Effector memory CD4-positive, alpha-beta T cell (primary cell): ENCODE data around the gene PIK3CB.
"Not testable (repeated sequence)": the region's sequence is repeated elsewhere in the genome, so short reads cannot be mapped to it uniquely, and the experiment has no call there.

ENCODE experiments used
- DNase-seq, 3 donors: peaks; one replicate each; pipeline ENCODE4 v3.0.0-alpha.2; 2020
- H3K27ac ChIP-seq: 2 replicates; pipeline ENCODE4 v1.7.0; 2013; ENCODE audit warnings: mild to moderate bottlenecking, low read length, moderate library complexity; ENCODE audit not compliant: insufficient read depth, poor library complexity, severe bottlenecking
- H3K27me3 ChIP-seq: replicated peaks from 2 replicates; pipeline ENCODE4 v1.7.0; 2013; ENCODE audit warnings: mild to moderate bottlenecking, low read length; ENCODE audit not compliant: insufficient read depth, control insufficient read depth, poor library complexity, severe bottlenecking
- H3K36me3 ChIP-seq: 2 replicates; pipeline ENCODE4 v1.7.0; 2013; ENCODE audit warnings: mild to moderate bottlenecking, low read length, moderate library complexity; ENCODE audit not compliant: control insufficient read depth, insufficient read depth
- H3K4me1 ChIP-seq: 2 replicates; pipeline ENCODE4 v1.7.0; 2013; ENCODE audit warnings: low read length, mild to moderate bottlenecking; ENCODE audit not compliant: control insufficient read depth, insufficient read depth, poor library complexity, severe bottlenecking
- H3K4me3 ChIP-seq: 2 replicates; pipeline ENCODE4 v1.7.0; 2013; ENCODE audit warnings: low read length, low read depth, mild to moderate bottlenecking; ENCODE audit not compliant: insufficient read depth, poor library complexity, severe bottlenecking
- H3K9me3 ChIP-seq: 2 replicates; pipeline ENCODE4 v1.7.0; 2013; ENCODE audit warnings: mild to moderate bottlenecking, low read length, moderate library complexity; ENCODE audit not compliant: control insufficient read depth

The PIK3CB gene

GRCh38 chr3:138829886-138830510, 4.7 kb downstream of the PIK3CB start:
- Histone ChIP-seq H3K27me3 (no peaks in the 10 kb centered on the region), H3K36me3 (peaks cover 4% of the 10 kb centered on the region), H3K4me3 (no peak overlapping the region), H3K4me1 (peaks cover 7% of the 10 kb centered on the region), H3K27ac (no peak overlapping the region), H3K9me3 (no peaks in the 10 kb centered on the region)
- DNase-seq = no peak

GRCh38 chr3:138829097-138829496, 5.6 kb downstream of the PIK3CB start:
- no peaks in the 10 kb centered on the region for H3K27me3 ChIP-seq
- H3K9me3 ChIP-seq = no peaks in the 10 kb centered on the region
- peaks cover 6% of the 10 kb centered on the region for H3K4me1 ChIP-seq
- no peak for DNase-seq
- H3K36me3 ChIP-seq = peaks cover 4% of the 10 kb centered on the region
- H3K4me3 ChIP-seq = no peak overlapping the region
- H3K27ac ChIP-seq = no peak overlapping the region

DNA sequence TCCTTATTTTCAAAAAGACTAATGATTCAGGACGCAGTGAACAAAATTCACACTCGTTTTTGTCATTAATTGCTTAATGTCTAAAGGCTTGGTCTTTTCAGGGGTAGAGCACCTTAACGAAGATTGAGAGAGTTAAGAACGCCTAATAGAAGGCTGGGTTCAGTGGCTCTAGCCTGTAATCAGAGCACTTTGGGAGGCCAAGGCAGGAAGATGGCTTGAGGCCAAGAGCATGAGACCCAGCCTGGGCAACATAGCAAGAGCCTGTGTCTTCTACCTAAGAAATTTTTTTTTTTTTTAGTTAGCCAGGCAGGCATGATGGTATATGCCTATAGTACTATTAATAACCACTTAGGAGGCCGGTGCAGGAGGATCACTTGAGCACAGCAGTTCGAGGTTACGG, 7.5 kb downstream of the PIK3CB start:
- H3K27ac ChIP-seq = no peak overlapping the region
- DNase-seq = no peak

GRCh38 chr3:138825336-138825735, 9.4 kb downstream of the PIK3CB start:
- no peak for DNase-seq
- Histone ChIP-seq H3K4me3 (no peak overlapping the region), H3K27ac (no peak overlapping the region), H3K4me1 (no peaks in the 10 kb centered on the region), H3K36me3 (peaks cover 4% of the 10 kb centered on the region), H3K27me3 (no peaks in the 10 kb centered on the region), H3K9me3 (no peaks in the 10 kb centered on the region)

More for the DNA sequence above, 7.5 kb downstream of the PIK3CB start:
- no peaks in the 10 kb centered on the region for H3K27me3 ChIP-seq
- no peaks in the 10 kb centered on the region for H3K9me3 ChIP-seq
- H3K36me3 ChIP-seq = peaks cover 4% of the 10 kb centered on the region
- no peak overlapping the region for H3K4me3 ChIP-seq
- no peaks in the 10 kb centered on the region for H3K4me1 ChIP-seq

DNA sequence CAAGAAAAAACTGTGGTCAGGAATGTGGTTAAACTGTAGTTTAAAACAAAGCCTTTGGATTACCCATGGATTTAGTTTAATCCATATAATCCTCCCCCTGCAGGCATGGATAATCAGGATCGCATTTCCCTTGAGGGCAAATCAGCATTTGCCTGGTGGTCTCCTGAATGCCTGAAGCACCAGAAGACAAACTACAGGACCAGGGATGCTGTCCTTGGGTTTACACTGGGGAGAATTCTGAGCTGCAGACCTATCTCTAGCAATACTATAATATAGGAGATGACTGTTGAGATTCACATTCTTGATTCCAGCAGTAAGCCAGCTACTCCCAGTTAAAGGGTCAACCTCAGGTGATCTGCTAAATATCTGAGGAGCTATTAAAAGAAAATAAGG, 10.6 kb downstream of the PIK3CB start:
- Histone ChIP-seq H3K27me3 (no peaks in the 10 kb centered on the region), H3K9me3 (no peaks in the 10 kb centered on the region), H3K36me3 (peaks cover 4% of the 10 kb centered on the region), H3K4me1 (no peaks in the 10 kb centered on the region), H3K4me3 (no peak overlapping the region), H3K27ac (no peak overlapping the region)
- DNase-seq = no peak

GRCh38 chr3:138820379-138820778, 14.3 kb downstream of the PIK3CB start:
- not testable (repeated sequence) for DNase-seq, H3K27me3 ChIP-seq, H3K9me3 ChIP-seq, H3K27ac ChIP-seq, H3K36me3 ChIP-seq, H3K4me3 ChIP-seq, H3K4me1 ChIP-seq

- Histone ChIP-seq H3K4me1 (peaks cover 8% of the 10 kb centered on the region), H3K36me3 (no peaks in the 10 kb centered on the region), H3K4me3 (no peak overlapping the region), H3K27me3 (no peaks in the 10 kb centered on the region), H3K9me3 (no peaks in the 10 kb centered on the region), H3K27ac (no peak overlapping the region)
- DNase-seq = no peak
Measured at GRCh38 chr3:138818185-138818860, 16.4 kb downstream of the PIK3CB start.

DNA sequence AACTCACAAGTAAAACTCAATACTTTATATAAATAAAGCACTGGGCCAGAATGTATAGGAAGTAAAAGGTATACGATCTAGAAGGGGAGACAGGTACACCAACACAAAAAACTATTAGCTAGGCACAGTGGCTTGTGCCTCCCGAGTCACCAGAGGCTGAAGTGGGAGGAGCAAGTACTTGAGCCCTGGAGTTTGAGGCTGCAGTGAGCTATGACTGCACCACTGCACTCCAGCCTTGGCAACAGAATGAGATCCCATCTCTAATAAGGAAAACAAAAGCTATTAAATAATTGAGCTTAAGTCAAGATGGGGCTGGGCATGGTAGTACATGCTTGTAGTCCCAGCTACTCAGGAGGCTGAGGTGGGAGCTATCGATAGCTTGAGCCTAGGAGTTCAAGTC, 17.0 kb downstream of the PIK3CB start:
- H3K27me3 ChIP-seq = no peaks in the 10 kb centered on the region
- peaks cover 8% of the 10 kb centered on the region for H3K4me1 ChIP-seq
- no peak overlapping the region for H3K27ac ChIP-seq
- no peak overlapping the region for H3K4me3 ChIP-seq
- no peaks in the 10 kb centered on the region for H3K9me3 ChIP-seq
- H3K36me3 ChIP-seq = no peaks in the 10 kb centered on the region
- no peak for DNase-seq

- H3K4me3 ChIP-seq = no peak overlapping the region
- H3K36me3 ChIP-seq = no peaks in the 10 kb centered on the region
- no peak overlapping the region for H3K27ac ChIP-seq
- no peaks in the 10 kb centered on the region for H3K9me3 ChIP-seq
- H3K27me3 ChIP-seq = no peaks in the 10 kb centered on the region
- no peak for DNase-seq
- peaks cover 8% of the 10 kb centered on the region for H3K4me1 ChIP-seq
Measured at GRCh38 chr3:138812806-138813205, 21.9 kb downstream of the PIK3CB start.

DNA sequence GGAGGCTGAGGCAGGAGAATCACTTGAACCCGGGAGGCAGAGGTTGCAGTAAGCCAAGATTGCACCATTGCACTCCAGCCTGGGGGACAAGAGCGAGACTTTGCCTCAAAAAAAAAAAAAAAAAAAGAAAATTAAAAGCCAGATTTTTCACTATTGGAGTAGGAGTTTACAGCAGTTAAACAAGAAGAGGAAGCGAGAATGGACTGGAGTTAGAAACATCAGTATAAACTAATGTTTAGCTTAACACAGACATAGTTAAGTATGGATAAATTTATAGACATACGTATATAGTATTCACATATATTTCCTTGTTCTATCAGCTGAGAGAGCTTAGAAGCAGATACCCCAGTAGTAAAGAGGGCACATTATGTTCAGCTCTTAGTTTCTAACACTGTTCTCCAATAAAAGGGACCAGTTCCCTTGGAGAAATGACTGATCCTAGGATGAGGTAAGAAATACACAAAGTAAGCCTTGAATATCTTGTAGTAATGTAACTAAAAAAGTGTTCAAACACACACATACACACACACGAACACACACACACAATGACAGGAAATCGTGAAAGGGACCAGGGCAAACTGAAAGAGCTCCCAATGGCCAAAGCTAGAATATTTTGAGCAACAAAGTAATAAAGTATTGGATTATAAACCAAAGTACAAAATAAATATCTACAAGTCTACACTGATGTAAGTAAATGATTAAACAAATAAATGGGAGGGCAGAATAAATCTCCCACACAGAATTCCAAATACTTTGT, 25.1 kb downstream of the PIK3CB start:
- DNase-seq = no peak
- Histone ChIP-seq H3K27ac (no peak overlapping the region), H3K27me3 (no peaks in the 10 kb centered on the region), H3K4me3 (no peak overlapping the region), H3K4me1 (no peaks in the 10 kb centered on the region), H3K36me3 (no peaks in the 10 kb centered on the region), H3K9me3 (no peaks in the 10 kb centered on the region)
